ENCODE measurements around the gene SPACA5.

The SPACA5 gene

DNA sequence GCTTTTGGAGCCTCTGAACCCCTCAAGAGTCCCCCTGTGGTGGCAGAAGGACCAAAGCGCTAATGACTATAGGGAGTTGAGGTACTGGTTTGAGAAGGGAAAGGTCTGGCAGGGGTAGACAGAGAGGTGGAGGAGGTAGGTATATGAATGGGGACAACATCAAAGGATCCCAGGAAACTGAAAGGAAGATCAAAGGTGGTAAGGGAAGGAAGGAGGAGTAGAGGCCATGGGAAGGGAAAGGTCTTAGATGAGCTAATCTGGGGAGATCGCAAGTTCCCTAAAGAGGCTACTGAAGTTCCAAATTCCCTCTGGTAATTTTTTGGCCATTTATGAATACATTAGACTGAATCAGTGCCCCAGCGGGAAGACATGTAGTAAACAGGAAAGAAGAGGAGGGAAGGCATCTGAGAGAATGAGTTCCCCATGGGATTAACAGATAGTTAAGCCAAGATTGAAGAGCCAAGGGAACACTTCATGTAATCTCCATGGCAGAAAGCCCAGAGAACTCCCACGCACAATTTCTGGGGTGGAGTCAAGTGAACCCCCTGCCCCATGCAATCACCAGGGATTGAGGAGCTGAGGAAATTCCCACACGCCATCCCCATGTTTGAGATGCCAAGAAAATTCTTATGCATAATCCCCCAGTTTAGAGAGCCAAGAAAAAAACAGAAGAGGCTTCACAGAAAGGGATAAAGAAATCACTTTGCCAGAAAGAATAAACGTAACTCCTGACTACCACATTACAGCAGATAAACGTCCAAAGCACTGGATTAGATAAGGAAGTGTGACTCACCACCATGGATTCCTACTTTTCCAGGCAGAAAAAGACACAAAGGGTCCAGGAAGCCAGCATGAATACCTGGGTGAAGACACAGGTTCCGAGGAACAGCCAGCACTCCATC lies 38.9 kb downstream of the SPACA5 start:
- Histone ChIP-seq H3K27ac (ENCODE audit: low read depth, low read length) (no peak overlapping the region), H3K4me1 (ENCODE audit: control insufficient read depth, low read length) (no peaks in the 10 kb centered on the region), H3K36me3 (ENCODE audit: control insufficient read depth, low read length) (no peaks in the 10 kb centered on the region), H3F3A (ENCODE audit: control insufficient read depth, insufficient read depth) (no peaks in the 10 kb centered on the region), H3K4me2 (ENCODE audit: low read length) (no peak overlapping the region), H3K4me3 (ENCODE audit: low read length) (no peak overlapping the region), H3K79me2 (ENCODE audit: control insufficient read depth, low read length) (no peaks in the 10 kb centered on the region), H3K9me3 (ENCODE audit: control insufficient read depth, insufficient read depth, low read length) (no peaks in the 10 kb centered on the region), H3K27me3 (ENCODE audit: control insufficient read depth, low read length) (no peaks in the 10 kb centered on the region), H3K9me2 (replicated peaks; ENCODE audit: control insufficient read depth, low read length) (no peaks in the 10 kb centered on the region), H4K20me1 (ENCODE audit: control insufficient read depth, insufficient read depth, low read depth, low read length) (no peaks in the 10 kb centered on the region)
- TF ChIP-seq EZH2phosphoT487 (IDR thresholded peaks at IDR 0.05; ENCODE audit: borderline replicate concordance, low read length), result no peak
- TF ChIP-seq CTCF (IDR thresholded peaks at IDR 0.05; ENCODE audit: low read depth, low read length, poor library complexity, severe bottlenecking), result no peak

- Histone ChIP-seq H3K79me2 (ENCODE audit: control insufficient read depth, low read length) (no peaks in the 10 kb centered on the region), H3K27me3 (ENCODE audit: control insufficient read depth, low read length) (no peaks in the 10 kb centered on the region), H3K9me3 (ENCODE audit: control insufficient read depth, insufficient read depth, low read length) (no peaks in the 10 kb centered on the region), H3F3A (ENCODE audit: control insufficient read depth, insufficient read depth) (no peaks in the 10 kb centered on the region), H3K9me2 (replicated peaks; ENCODE audit: control insufficient read depth, low read length) (no peaks in the 10 kb centered on the region), H3K4me1 (ENCODE audit: control insufficient read depth, low read length) (no peaks in the 10 kb centered on the region), H3K36me3 (ENCODE audit: control insufficient read depth, low read length) (no peaks in the 10 kb centered on the region), H3K4me3 (ENCODE audit: low read length) (no peak overlapping the region), H4K20me1 (ENCODE audit: control insufficient read depth, insufficient read depth, low read depth, low read length) (no peaks in the 10 kb centered on the region), H3K4me2 (ENCODE audit: low read length) (no peak overlapping the region), H3K27ac (ENCODE audit: low read depth, low read length) (no peak overlapping the region)
- TF ChIP-seq EZH2phosphoT487 (IDR thresholded peaks at IDR 0.05; ENCODE audit: borderline replicate concordance, low read length) (no peak), CTCF (IDR thresholded peaks at IDR 0.05; ENCODE audit: low read depth, low read length, poor library complexity, severe bottlenecking) (no peak)
Observed at GRCh38 chrX:48046846-48047245, 40.1 kb downstream of the SPACA5 start.

DNA sequence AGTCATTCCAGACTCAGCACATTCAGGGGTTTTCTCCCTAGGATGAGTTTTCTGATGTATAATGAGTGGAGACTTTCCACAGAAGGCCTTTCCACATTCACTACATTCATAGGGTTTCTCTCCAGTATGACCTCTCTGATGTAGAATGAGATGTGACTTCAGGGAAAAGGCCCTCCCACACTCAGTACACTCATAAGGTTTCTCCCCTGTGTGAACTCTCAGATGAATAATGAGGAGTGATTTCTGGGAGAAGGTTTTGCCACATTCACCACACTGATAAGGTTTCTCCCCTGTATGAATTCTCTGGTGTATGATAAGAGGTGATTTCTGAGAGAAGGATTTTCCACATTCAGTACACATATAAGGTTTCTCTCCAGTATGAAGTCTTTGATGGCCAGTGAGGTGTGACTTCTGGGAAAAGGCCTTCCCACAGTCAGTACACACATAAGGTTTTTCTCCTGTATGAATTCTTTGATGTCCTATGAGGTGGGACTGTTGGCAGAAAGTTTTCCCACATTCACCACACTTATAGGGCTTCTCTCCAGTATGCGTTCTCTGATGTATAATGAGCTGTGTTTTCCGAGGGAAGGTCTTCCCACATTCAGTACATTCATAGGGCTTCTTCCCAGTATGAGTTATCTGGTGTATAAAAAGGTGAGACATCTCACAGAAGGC lies 52.0 kb downstream of the SPACA5 start:
- H3F3A ChIP-seq (ENCODE audit: control insufficient read depth, insufficient read depth), result no peaks in the 10 kb centered on the region
- no peaks in the 10 kb centered on the region for H3K9me2 ChIP-seq (replicated peaks; ENCODE audit: control insufficient read depth, low read length)
- no peak overlapping the region for H3K4me3 ChIP-seq (ENCODE audit: low read length)
- H3K36me3 ChIP-seq (ENCODE audit: control insufficient read depth, low read length), result no peaks in the 10 kb centered on the region
- no peak for TF ChIP-seq CTCF (IDR thresholded peaks at IDR 0.05; ENCODE audit: low read depth, low read length, poor library complexity, severe bottlenecking)
- TF ChIP-seq EZH2phosphoT487 (IDR thresholded peaks at IDR 0.05; ENCODE audit: borderline replicate concordance, low read length), result no peak
- H3K27ac ChIP-seq (ENCODE audit: low read depth, low read length), result no peak overlapping the region
- H3K9me3 ChIP-seq (ENCODE audit: control insufficient read depth, insufficient read depth, low read length), result no peaks in the 10 kb centered on the region; the same call in 1 of the 2 replicates
- H3K4me2 ChIP-seq (ENCODE audit: low read length), result no peak overlapping the region
- no peaks in the 10 kb centered on the region for H3K27me3 ChIP-seq (ENCODE audit: control insufficient read depth, low read length)
- no peaks in the 10 kb centered on the region for H4K20me1 ChIP-seq (ENCODE audit: control insufficient read depth, insufficient read depth, low read depth, low read length)
- no peaks in the 10 kb centered on the region for H3K79me2 ChIP-seq (ENCODE audit: control insufficient read depth, low read length)
- H3K4me1 ChIP-seq (ENCODE audit: control insufficient read depth, low read length), result no peaks in the 10 kb centered on the region

Measured in DOHH2 (cell line).